H9 (cell line): ENCODE results near the gene ALDH1A1. TPM values are rescaled to one million over a fixed set of nuclear protein-coding genes. Genes with fewer than 3 reads are reported as not detected.

Experiments
- DNase-seq: peaks from one replicate; pipeline ENCODE4 v3.0.0-alpha.2; 2017
- H2AFZ ChIP-seq: one replicate; pipeline ENCODE4 v1.6.1; 2013; ENCODE audit warnings: mild to moderate bottlenecking, low read length, control low read depth, moderate library complexity
- H2AK5ac ChIP-seq: 2 replicates; pipeline ENCODE4 v1.6.1; 2013; ENCODE audit warnings: low read length, control low read depth, mixed read lengths; ENCODE audit not compliant: insufficient read length
- H2BK120ac ChIP-seq: one replicate; pipeline ENCODE4 v1.6.1; 2013; ENCODE audit warnings: low read depth, mild to moderate bottlenecking, low read length, control low read depth, inconsistent platforms; ENCODE audit not compliant: poor library complexity, severe bottlenecking
- H2BK12ac ChIP-seq: 2 replicates; pipeline ENCODE4 v1.6.1; 2013; ENCODE audit warnings: low read length, control low read depth, mixed read lengths, low read depth; ENCODE audit not compliant: insufficient read length
- H2BK15ac ChIP-seq: 2 replicates; pipeline ENCODE4 v1.6.1; 2013; ENCODE audit warnings: low read depth, low read length, control low read depth
- H2BK20ac ChIP-seq: one replicate; pipeline ENCODE4 v1.6.1; 2013; ENCODE audit warnings: low read depth, mild to moderate bottlenecking, low read length, control low read depth, inconsistent platforms; ENCODE audit not compliant: poor library complexity, severe bottlenecking
- H2BK5ac ChIP-seq: 2 replicates; pipeline ENCODE4 v1.6.1; 2013; ENCODE audit warnings: low read length, control low read depth, mixed read lengths; ENCODE audit not compliant: insufficient read length
- H3K14ac ChIP-seq: 2 replicates; pipeline ENCODE4 v1.6.1; 2013; ENCODE audit warnings: low read length, control low read depth; ENCODE audit not compliant: insufficient read depth
- H3K18ac ChIP-seq: 2 replicates; pipeline ENCODE4 v1.6.1; 2013; ENCODE audit warnings: low read depth, mild to moderate bottlenecking, mixed read lengths, low read length, control low read depth; ENCODE audit not compliant: insufficient read length
- H3K23ac ChIP-seq: 2 replicates; pipeline ENCODE4 v1.6.1; 2013; ENCODE audit warnings: low read length, control low read depth, mixed read lengths, low read depth; ENCODE audit not compliant: insufficient read length
- H3K23me2 ChIP-seq: 2 replicates; pipeline ENCODE4 v1.6.1; 2013; ENCODE audit warnings: low read depth, mild to moderate bottlenecking, mixed read lengths, low read length, control low read depth; ENCODE audit not compliant: insufficient read length, poor library complexity, severe bottlenecking
- H3K27ac ChIP-seq: 2 replicates; pipeline ENCODE4 v1.5.1; 2013; ENCODE audit warnings: low read length, control low read depth, mixed read lengths, low read depth; ENCODE audit not compliant: insufficient read length
- H3K27me3 ChIP-seq: 2 replicates; pipeline ENCODE4 v1.6.1; 2013; ENCODE audit warnings: low read length, control low read depth, inconsistent platforms; ENCODE audit not compliant: insufficient read depth
- H3K4ac ChIP-seq: 2 replicates; pipeline ENCODE4 v1.6.1; 2013; ENCODE audit warnings: low read depth, mild to moderate bottlenecking, control low read depth, inconsistent platforms, low read length, moderate library complexity
- H3K4me1 ChIP-seq: 2 replicates; pipeline ENCODE4 v1.6.1; 2013; ENCODE audit warnings: low read length, control low read depth, inconsistent platforms; ENCODE audit not compliant: insufficient read depth
- H3K4me2 ChIP-seq: 2 replicates; pipeline ENCODE4 v1.6.1; 2013; ENCODE audit warnings: low read length, control low read depth, mixed read lengths; ENCODE audit not compliant: insufficient read length, insufficient read depth
- H3K56ac ChIP-seq: 2 replicates; pipeline ENCODE4 v1.6.1; 2013; ENCODE audit warnings: low read depth, mild to moderate bottlenecking, mixed read lengths, low read length, control low read depth; ENCODE audit not compliant: insufficient read length
- H3K79me1 ChIP-seq: 2 replicates; pipeline ENCODE4 v1.6.1; 2013; ENCODE audit warnings: low read depth, mild to moderate bottlenecking, moderate library complexity, low read length, control low read depth, inconsistent platforms; ENCODE audit not compliant: insufficient read depth, poor library complexity, severe bottlenecking
- H3K79me2 ChIP-seq: 2 replicates; pipeline ENCODE4 v1.6.1; 2013; ENCODE audit warnings: low read length, control low read depth, inconsistent platforms; ENCODE audit not compliant: insufficient read depth
- H3K9ac ChIP-seq: 2 replicates; pipeline ENCODE4 v1.6.1; 2013; ENCODE audit warnings: low read length, control low read depth, mixed read lengths; ENCODE audit not compliant: insufficient read length; ENCODE audit errors: extremely low read depth
- H3K9me3 ChIP-seq: one replicate; pipeline ENCODE4 v1.6.1; 2013; ENCODE audit warnings: low read depth, low read length, inconsistent platforms; ENCODE audit not compliant: control insufficient read depth
- H3T11ph ChIP-seq: one replicate; pipeline ENCODE4 v1.6.1; 2013; ENCODE audit warnings: mild to moderate bottlenecking, low read length, control low read depth, inconsistent platforms
- H4K20me1 ChIP-seq: one replicate; pipeline ENCODE4 v1.6.1; 2013; ENCODE audit not compliant: control insufficient read depth, insufficient read length, insufficient read depth
- H4K5ac ChIP-seq: 2 replicates; pipeline ENCODE4 v1.6.1; 2013; ENCODE audit warnings: low read depth, mild to moderate bottlenecking, mixed read lengths, low read length, control low read depth; ENCODE audit not compliant: insufficient read length
- H4K8ac ChIP-seq: replicated peaks from 2 replicates; pipeline ENCODE4 v1.6.1; 2013; ENCODE audit warnings: low read length, control low read depth, mixed read lengths, low read depth; ENCODE audit not compliant: insufficient read length
- H4K91ac ChIP-seq: 2 replicates; pipeline ENCODE4 v1.6.1; 2013; ENCODE audit warnings: low read depth, mild to moderate bottlenecking, moderate library complexity, mixed read lengths, low read length, control low read depth; ENCODE audit not compliant: insufficient read length
- H3K27ac Mint-ChIP-seq, 3 experiments: 2 replicates in 2 of 3; 3 replicates in 1 of 3; pipeline ENCODE4 v1.8.0; 2020 to 2021; ENCODE audit warnings: mixed read lengths in 3 of 3, mild to moderate bottlenecking in 1 of 3, moderate library complexity in 1 of 3
- H3K27me3 Mint-ChIP-seq: 2 replicates; pipeline ENCODE4 v1.8.0; 2021; ENCODE audit warnings: low read depth, mild to moderate bottlenecking, moderate library complexity, mixed read lengths
- H3K36me3 Mint-ChIP-seq, 3 experiments: 2 replicates in 2 of 3; 3 replicates in 1 of 3; pipeline ENCODE4 v1.8.0; 2020 to 2021; ENCODE audit warnings: low read depth in 3 of 3, mixed read lengths in 3 of 3; ENCODE audit not compliant: insufficient read depth in 1 of 3
- H3K4me1 Mint-ChIP-seq, 2 experiments: 2 replicates each; pipeline ENCODE4 v1.8.0; 2020; ENCODE audit warnings: mixed read lengths in 2 of 2
- H3K4me3 Mint-ChIP-seq, 2 experiments: 2 replicates in 1 of 2; 3 replicates in 1 of 2; pipeline ENCODE4 v1.8.0; 2020 to 2021; ENCODE audit warnings: mild to moderate bottlenecking in 2 of 2, mixed read lengths in 2 of 2, moderate library complexity in 1 of 2
- H3K9me3 Mint-ChIP-seq, 2 experiments: 2 replicates in 1 of 2; 3 replicates in 1 of 2; pipeline ENCODE4 v1.8.0; 2020; ENCODE audit warnings: mild to moderate bottlenecking in 2 of 2, mixed read lengths in 2 of 2, moderate library complexity in 1 of 2
- WGBS: extraction: QIAGEN DNeasy Blood & Tissue Kit; methylation state at CpG from one replicate; pipeline ENCODE4 v1.1.7; 2013; ENCODE audit warnings: missing lambda C conversion rate, low lambda C conversion rate, mixed read lengths; ENCODE audit not compliant: insufficient read length; ENCODE audit errors: extremely low coverage; 5-methylcytosine and 5-hydroxymethylcytosine counted together
- total RNA-seq: library from RNA; stranded (reverse); gene quantifications from 2 replicates; pipeline ENCODE4 v1.2.1, GENCODE V29; 2021
- TF ChIP-seq, protein P1 (sequence below): fragments of 200-600 bp; sonication (generic); conservative IDR thresholded peaks from 3 replicates; pipeline ENCODE4 v1.8.0; 2021; ENCODE audit warnings: antibody characterized with exemption, mild to moderate bottlenecking

The ALDH1A1 gene
- total RNA-seq, 1 experiment from 2014 or later = 1.1 TPM

DNA sequence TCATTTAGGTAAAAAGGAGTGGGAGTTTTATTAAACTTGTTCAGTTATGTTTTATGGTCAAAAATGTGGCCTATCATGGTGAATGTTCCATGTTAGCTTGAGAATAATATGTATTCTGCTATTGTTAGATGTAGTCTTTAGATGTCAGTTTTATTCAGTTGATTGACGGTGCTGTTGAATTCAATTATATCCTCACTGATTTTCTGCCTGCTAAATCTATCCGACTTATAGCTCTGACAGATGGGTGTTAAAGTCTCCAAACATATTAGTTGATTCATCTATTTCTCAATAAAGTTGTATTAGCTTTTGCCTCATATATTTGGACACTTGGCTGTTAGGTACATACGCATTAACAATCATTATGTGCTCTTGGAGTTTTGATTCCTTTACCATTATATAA lies 49.0 kb upstream of the ALDH1A1 start:
- H3K4me1 Mint-ChIP-seq = peaks cover 0 to 2% of the 10 kb centered on the region in 2 experiments; a peak in 1 of 4 replicates
- Histone ChIP-seq H3T11ph (no peak overlapping the region), H2AFZ (no peak overlapping the region), H3K4me2 (no peak overlapping the region), H2BK12ac (no peak overlapping the region), H2BK15ac (no peak overlapping the region), H3K23ac (no peak overlapping the region), H3K14ac (no peak overlapping the region), H2BK5ac (no peak overlapping the region), H3K4me1 (no peaks in the 10 kb centered on the region), H2BK120ac (no peak overlapping the region), H3K79me1 (no peaks in the 10 kb centered on the region), H4K91ac (no peak overlapping the region), H4K20me1 (no peaks in the 10 kb centered on the region), H3K27me3 (no peaks in the 10 kb centered on the region), H3K9ac (no peak overlapping the region), H3K79me2 (no peaks in the 10 kb centered on the region), H3K9me3 (no peaks in the 10 kb centered on the region), H3K23me2 (no peaks in the 10 kb centered on the region), H4K5ac (no peak overlapping the region), H3K4ac (no peak overlapping the region), H4K8ac (no peak overlapping the region), H3K56ac (no peak overlapping the region), H3K18ac (no peak overlapping the region), H2AK5ac (no peak overlapping the region), H3K27ac (no peak overlapping the region), H2BK20ac (no peak overlapping the region)
- no peaks in the 10 kb centered on the region for H3K27me3 Mint-ChIP-seq
- no peaks in the 10 kb centered on the region for H3K9me3 Mint-ChIP-seq
- no peak for DNase-seq
- TF ChIP-seq, protein P1, sequence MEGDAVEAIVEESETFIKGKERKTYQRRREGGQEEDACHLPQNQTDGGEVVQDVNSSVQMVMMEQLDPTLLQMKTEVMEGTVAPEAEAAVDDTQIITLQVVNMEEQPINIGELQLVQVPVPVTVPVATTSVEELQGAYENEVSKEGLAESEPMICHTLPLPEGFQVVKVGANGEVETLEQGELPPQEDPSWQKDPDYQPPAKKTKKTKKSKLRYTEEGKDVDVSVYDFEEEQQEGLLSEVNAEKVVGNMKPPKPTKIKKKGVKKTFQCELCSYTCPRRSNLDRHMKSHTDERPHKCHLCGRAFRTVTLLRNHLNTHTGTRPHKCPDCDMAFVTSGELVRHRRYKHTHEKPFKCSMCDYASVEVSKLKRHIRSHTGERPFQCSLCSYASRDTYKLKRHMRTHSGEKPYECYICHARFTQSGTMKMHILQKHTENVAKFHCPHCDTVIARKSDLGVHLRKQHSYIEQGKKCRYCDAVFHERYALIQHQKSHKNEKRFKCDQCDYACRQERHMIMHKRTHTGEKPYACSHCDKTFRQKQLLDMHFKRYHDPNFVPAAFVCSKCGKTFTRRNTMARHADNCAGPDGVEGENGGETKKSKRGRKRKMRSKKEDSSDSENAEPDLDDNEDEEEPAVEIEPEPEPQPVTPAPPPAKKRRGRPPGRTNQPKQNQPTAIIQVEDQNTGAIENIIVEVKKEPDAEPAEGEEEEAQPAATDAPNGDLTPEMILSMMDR = no peak
- no peak overlapping the region for H3K4me3 Mint-ChIP-seq
- no peaks in the 10 kb centered on the region for H3K36me3 Mint-ChIP-seq
- WGBS = no CpG with 5 or more reads among the region's 3 CpGs
- H3K27ac Mint-ChIP-seq = no peak overlapping the region
